Activated CD4-positive, alpha-beta T cell treated with anti-CD3 and anti-CD28 coated beads, Interleukin-2, Interleukin-6, amounts not matched to agents 100 ng/mL and 50 ng/mL, durations not matched to agents 16 hours and 8 hours (primary cell): ENCODE data around the gene GOLPH3.
"Not testable (repeated sequence)": the region's sequence is repeated elsewhere in the genome, so short reads cannot be mapped to it uniquely, and the experiment has no call there.

Experiments
- DNase-seq: peaks from one replicate; pipeline ENCODE4 v3.0.0-alpha.2; 2020

GOLPH3 gene

DNA sequence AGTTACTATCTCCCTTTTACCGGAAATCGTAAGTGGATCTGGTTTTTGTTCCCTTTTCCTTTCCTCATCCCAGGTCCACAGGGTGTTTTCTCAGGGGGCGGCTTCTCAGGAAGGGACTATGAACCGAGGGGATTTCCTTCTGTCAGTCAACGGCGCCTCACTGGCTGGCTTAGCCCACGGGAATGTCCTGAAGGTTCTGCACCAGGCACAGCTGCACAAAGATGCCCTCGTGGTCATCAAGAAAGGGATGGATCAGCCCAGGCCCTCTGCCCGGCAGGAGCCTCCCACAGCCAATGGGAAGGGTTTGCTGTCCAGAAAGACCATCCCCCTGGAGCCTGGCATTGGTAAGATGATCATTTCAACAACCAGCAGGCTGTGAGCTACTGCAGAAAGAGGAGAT is 75.8 kb downstream of the GOLPH3 start:
- DNase-seq = no peak

DNA sequence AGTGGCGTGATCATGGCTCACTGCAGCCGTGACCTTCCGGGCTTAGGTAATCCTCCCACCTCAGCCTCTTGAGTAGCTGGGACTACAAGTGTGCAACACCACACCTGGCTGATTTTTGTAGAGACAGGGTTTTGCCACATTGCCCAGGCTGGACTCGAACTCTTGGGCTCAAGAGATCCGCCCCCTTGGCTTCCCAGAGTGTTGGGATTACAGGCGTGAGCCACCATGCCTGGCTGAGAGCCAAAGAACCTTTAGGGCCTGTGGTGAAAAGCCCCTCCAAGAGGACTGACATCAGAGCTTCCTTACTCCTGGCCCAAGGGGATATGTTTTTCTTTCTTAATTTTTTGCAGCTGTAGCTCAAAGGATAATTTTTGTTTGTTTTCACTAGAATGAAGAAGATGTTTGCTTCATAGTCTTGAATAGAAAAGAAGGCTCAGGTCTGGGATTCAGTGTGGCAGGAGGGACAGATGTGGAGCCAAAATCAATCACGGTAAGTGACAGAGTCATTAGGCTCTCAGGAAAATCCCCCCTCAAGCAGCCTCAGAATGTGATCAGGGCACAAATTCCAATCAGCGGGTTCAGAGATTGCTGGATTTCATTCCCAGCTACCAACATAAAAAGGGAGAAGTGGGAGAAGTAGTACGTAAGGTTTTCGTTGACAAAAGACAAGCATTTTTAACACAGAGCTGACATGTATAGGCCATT is 77.1 kb downstream of the GOLPH3 start:
- DNase-seq = no peak

DNA sequence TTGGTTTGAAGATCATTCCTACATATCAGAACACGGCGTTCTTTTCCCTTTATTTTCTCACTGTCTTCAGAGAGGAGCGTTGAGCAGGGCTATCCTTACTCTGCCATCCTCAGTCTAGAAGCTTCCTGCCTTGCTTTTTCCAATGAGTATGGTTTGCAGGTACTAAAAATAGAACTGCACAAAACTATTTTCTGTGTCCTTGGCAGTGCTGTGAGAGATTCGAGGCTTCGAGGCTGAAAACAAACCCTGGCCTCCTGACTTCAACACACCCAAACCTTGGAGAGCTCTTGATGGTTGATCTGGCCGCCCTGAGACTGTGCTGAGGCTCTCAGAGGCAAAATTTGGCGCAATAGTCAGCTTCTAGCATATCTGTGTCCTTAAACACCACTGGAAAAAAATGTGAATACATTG is 78.9 kb downstream of the GOLPH3 start:
- DNase-seq = no peak

DNA sequence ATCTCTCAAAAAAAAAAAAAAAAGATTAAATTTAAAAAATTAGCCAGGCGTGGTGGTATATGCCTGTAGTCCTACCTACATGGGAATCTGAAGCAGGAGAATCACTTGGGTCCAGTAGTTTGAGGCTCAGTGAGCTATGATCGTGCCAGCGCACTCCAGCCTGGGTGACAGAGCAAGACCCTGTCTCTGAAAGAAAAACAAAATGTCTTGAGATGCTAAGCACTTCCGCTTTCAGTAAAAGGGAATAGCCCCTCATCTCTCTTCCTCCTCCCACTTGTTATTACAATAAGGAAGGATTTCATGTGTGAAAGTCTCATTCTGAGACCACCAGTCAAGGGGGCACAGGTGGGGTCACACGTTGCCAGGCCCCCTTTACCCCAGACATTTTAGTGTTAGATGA is 79.4 kb downstream of the GOLPH3 start:
- DNase-seq = no peak

DNA sequence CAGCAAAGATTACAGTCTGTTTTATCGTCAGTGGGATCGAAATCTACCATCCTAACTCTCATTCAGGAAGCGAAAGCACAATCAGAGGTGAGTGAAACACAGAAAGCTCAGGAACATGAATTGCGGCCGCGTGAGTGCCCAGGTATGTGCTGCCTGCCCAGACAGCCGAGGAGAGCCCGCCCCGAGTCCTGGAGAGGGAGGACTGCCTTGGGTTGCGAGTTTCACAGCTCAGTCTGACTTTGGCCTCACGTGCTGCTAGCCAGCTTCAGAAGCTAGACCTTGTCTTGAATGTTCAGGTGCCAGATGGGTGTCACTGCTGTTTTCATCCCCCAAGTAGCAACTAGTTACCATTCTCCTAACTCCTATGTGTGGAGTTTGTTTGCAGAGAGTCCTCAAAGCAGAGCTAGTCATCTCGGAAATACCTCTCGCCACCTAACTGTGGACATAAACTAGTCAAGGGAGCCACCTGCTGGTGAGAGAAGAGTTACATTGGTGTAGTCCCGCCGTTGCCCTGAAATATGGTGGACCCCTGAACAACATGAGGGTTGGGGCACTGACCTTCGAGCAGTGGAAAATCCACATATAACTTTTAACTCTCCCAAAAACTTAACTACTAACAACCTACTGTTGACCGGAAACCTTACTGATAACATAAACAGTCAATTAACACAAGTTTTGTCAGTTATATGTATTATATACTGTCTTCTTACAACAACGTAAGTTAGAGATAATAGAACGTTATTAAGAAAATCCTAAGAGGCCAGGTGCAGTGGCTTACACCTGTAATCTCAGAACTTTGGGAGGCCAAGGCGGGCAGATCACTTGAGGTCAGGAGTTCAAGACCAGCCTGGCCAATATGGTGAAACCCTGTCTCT is 80.9 kb downstream of the GOLPH3 start:
- DNase-seq = peak; percentile 81

DNA sequence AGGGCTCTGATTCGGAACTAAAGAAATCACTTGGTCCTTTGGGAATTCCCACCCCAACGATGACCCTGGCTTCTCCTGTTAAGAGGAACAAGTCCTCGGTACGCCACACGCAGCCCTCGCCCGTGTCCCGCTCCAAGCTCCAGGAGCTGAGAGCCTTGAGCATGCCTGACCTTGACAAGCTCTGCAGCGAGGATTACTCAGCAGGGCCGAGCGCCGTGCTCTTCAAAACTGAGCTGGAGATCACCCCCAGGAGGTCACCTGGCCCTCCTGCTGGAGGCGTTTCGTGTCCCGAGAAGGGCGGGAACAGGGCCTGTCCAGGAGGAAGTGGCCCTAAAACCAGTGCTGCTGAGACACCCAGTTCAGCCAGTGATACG is 83.4 kb downstream of the GOLPH3 start:
- no peak for DNase-seq

DNA sequence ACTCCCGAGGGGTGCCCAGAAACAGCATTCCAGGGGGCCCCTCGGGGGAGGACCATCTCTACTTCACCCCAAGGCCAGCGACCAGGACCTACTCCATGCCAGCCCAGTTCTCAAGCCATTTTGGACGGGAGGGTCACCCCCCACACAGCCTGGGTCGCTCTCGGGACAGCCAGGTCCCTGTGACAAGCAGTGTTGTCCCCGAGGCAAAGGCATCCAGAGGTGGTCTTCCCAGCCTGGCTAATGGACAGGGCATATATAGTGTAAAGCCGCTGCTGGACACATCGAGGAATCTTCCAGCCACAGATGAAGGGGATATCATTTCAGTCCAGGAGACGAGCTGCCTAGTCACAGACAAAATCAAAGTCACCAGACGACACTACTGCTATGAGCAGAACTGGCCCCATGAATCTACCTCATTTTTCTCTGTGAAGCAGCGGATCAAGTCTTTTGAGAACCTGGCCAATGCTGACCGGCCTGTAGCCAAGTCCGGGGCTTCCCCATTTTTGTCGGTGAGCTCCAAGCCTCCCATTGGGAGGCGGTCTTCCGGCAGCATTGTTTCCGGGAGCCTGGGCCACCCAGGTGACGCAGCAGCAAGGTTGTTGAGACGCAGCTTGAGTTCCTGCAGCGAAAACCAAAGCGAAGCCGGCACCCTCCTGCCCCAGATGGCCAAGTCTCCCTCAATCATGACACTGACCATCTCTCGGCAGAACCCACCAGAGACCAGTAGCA is 83.9 kb downstream of the GOLPH3 start:
- no peak for DNase-seq

DNA sequence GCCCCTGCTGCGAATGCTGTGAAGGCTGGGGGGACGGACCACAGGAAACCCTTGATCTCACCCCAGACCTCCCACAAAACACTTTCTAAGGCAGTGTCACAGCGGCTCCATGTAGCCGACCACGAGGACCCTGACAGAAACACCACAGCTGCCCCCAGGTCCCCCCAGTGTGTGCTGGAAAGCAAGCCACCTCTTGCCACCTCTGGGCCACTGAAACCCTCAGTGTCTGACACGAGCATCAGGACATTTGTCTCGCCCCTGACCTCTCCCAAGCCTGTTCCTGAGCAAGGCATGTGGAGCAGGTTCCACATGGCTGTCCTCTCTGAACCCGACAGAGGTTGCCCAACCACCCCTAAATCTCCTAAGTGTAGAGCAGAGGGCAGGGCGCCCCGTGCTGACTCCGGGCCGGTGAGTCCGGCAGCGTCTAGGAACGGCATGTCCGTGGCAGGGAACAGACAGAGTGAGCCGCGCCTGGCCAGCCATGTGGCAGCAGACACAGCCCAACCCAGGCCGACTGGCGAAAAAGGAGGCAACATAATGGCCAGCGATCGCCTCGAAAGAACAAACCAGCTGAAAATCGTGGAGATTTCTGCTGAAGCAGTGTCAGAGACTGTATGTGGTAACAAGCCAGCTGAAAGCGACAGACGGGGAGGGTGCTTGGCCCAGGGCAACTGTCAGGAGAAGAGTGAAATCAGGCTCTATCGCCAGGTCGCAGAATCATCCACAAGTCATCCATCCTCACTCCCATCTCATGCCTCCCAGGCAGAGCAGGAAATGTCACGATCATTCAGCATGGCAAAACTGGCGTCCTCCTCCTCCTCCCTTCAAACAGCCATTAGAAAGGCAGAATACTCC is 84.7 kb downstream of the GOLPH3 start:
- no peak for DNase-seq

DNA sequence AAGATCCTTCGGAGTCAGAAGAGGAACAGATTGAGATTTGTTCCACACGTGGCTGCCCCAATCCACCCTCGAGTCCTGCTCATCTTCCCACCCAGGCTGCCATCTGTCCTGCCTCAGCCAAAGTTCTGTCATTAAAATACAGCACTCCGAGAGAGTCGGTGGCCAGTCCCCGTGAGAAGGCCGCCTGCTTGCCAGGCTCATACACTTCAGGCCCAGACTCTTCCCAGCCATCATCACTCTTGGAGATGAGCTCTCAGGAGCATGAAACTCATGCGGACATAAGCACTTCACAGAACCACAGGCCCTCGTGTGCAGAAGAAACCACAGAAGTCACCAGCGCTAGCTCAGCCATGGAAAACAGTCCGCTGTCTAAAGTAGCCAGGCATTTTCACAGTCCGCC is 85.9 kb downstream of the GOLPH3 start:
- DNase-seq = no peak

DNA sequence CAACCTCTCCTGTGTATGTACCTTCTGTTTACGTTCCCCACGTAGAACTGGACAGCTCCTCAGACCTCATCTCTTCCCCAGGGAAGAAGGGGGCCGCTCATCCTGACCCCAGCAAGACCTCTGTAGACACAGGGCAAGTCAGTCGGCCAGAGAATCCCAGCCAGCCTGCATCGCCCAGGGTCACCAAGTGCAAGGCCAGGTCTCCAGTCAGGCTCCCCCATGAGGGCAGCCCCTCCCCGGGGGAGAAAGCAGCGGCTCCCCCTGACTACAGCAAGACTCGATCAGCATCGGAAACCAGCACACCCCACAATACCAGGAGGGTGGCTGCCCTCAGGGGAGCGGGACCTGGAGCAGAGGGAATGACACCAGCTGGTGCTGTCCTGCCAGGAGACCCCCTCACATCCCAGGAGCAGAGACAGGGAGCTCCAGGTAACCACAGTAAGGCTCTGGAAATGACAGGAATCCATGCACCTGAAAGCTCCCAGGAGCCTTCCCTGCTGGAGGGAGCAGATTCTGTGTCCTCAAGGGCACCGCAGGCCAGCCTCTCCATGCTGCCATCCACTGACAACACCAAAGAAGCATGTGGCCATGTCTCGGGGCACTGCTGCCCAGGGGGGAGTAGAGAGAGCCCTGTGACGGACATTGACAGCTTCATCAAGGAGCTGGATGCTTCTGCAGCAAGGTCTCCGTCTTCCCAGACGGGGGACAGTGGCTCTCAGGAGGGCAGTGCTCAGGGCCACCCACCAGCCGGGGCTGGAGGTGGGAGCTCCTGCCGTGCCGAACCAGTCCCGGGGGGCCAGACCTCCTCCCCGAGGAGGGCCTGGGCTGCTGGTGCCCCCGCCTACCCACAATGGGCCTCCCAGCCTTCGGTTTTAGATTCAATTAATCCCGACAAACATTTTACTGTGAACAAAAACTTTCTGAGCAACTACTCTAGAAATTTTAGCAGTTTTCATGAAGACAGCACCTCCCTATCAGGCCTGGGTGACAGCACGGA is 86.7 kb downstream of the GOLPH3 start:
- DNase-seq = no peak

DNA sequence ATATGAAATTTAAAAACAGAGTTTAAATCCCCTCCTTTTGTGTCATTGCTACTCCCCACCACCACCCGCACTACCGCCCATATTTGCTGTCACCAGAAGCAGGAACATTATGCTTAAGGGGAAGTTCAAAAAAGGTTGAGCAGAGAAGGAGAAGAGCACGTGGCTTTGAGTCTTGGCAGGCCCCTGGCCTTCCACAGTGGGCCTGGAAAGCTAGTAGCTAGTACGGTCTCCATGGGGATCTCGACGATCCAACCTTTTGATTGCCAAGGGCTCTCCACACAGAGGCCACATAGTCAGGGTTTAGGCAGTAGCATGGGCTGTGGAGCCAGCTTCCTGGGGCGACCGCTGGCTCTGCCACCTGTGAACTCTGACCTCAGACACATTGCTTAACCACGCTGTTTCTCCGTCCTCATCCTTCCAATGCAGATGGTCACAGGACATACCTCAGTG is 90.1 kb downstream of the GOLPH3 start:
- DNase-seq = no peak

DNA sequence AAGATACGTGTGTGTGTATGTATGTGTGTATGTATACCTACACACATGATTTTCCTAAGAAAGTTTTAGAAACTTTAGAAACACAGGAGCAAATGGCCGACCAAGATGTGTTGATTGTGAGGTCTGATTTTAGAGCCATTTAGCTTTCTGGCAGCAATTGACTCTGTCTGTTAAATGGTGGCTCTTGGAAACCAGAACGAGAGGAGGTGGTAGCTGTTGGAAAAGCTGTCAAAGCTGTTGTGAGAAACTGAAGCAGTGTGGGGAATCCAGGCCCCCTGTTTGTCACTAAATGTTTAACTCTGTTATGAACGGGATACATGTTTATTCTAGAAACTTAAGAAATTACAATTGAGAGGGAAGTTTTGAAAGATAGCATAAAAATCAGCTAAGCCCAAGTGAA is 91.4 kb downstream of the GOLPH3 start:
- DNase-seq = no peak

DNA sequence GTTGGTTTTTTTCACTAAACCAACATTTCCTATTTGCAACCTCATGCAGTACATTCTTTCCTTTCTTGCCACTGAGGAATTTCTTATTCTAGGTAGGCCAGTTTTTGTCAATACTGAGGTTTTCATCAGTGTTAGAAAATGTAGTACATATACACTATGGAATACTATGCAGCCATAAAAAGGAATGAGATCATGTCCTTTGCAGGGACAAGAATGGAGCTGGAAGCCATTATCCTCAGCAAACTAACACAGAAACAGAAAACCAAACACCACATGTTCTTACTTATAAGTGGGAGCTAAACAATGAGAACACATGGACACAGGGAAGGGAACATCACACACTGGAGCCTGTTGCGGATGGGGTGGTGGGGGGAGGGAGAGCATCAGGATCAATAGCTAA is 93.6 kb downstream of the GOLPH3 start:
- DNase-seq = not testable (repeated sequence)

DNA sequence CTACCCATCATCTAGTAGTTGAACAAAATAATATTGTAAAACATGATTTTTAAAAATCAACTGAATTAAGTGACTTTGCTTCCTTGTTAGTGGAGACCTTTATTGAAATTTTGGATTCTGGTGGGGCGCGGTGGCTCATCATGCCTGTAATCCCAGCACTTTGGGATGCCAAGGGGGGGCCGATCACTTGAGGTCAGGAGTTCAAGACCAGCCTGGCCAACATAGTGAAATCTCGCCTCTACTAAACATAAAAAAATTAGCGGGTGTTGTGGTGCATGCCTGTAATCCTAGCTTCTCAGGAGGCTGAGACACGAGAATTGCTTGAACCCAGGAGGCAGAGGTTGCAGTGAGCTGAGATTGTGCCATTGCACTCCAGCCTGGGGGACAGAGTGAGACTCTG is 95.3 kb downstream of the GOLPH3 start:
- DNase-seq = not testable (repeated sequence)

DNA sequence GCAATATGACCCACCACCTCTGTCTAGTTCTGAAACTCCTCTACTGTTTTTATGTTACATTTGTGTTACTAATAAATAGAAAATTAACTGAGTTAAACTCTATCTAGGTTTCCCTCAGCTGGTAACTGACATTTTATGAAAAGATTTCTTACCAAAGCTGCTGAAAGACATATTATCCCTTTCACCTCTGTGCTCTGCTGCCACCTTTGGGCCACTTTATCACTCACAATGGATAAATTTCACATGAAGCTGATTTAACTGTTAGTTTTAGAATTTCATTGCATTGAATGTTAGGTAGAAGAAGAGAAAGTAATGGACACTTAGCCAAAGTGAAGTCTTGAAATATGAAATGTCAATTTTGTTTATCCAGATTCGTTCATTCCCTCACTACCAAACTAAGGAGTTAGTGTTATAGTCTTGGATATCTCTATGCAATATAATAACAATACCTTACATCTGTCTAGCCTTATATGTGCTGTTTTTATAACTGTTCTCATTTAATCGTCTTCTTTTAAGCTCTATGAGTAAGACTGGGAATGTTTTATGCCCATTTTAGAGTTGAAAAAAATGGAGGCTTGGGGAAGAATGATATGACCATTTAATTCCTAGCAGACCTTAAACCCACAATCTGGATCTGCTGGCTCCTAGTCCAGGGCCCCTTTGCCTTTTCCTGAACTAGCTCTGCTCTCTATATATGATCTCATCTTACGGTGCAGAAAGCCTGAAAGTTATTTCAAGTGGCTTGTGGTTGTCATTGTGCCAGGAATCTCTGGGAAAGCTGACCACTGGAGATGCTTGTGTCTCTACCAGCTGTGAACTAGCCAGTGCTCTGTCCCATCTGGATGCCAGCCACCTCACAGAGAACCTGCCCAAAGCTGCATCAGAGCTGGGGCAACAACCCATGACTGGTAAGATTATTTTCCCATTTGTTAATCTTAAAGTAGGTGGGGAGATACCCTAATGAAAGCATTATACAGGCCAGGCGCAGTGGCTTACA is 97.1 kb downstream of the GOLPH3 start:
- DNase-seq = peak; percentile 48
